Large intestine (tissue), 3 donors: ENCODE results near the gene DNAJC9. TPM values are rescaled to one million over a fixed set of nuclear protein-coding genes. Genes with fewer than 3 reads are reported as not detected.
"Not testable (repeated sequence)": the region's sequence is repeated elsewhere in the genome, so short reads cannot be mapped to it uniquely, and the experiment has no call there.

Experiments used
- DNase-seq, 2 donors: peaks; one replicate each; pipeline versions ENCODE4 v3.0.0 to v3.0.0-alpha.2; 2013
- H3K27ac ChIP-seq: one replicate; pipeline ENCODE4 v1.5.1; 2013; ENCODE audit warnings: low read length
- H3K27me3 ChIP-seq: 2 replicates; pipeline ENCODE4 v1.6.1; 2013; ENCODE audit warnings: low read length; ENCODE audit not compliant: control insufficient read depth, insufficient read depth
- H3K36me3 ChIP-seq: 2 replicates; pipeline ENCODE4 v1.6.1; 2013; ENCODE audit warnings: low read length; ENCODE audit not compliant: control insufficient read depth, insufficient read depth
- H3K4me1 ChIP-seq: one replicate; pipeline ENCODE4 v1.6.1; 2013; ENCODE audit warnings: low read length; ENCODE audit not compliant: control insufficient read depth, insufficient read depth
- H3K4me3 ChIP-seq: one replicate; pipeline ENCODE4 v1.5.1; 2013; ENCODE audit warnings: low read length
- H3K9me3 ChIP-seq: one replicate; pipeline ENCODE4 v1.6.1; 2013; ENCODE audit warnings: mild to moderate bottlenecking, low read depth, low read length, moderate library complexity; ENCODE audit not compliant: control insufficient read depth
- WGBS: methylation state at CpG from one replicate; pipeline ENCODE4 v1.1.5; 2013; ENCODE audit warnings: low lambda C conversion rate; ENCODE audit not compliant: insufficient coverage; 5-methylcytosine and 5-hydroxymethylcytosine counted together
- polyA plus RNA-seq: library from polyadenylated mRNA; unstranded; fragments of 120-200 nt; gene quantifications from one replicate; pipeline ENCODE4 v1.2.1, GENCODE V29; 2013

Gene DNAJC9
- polyA plus RNA-seq, 1 donor = 25.4 TPM

DNA sequence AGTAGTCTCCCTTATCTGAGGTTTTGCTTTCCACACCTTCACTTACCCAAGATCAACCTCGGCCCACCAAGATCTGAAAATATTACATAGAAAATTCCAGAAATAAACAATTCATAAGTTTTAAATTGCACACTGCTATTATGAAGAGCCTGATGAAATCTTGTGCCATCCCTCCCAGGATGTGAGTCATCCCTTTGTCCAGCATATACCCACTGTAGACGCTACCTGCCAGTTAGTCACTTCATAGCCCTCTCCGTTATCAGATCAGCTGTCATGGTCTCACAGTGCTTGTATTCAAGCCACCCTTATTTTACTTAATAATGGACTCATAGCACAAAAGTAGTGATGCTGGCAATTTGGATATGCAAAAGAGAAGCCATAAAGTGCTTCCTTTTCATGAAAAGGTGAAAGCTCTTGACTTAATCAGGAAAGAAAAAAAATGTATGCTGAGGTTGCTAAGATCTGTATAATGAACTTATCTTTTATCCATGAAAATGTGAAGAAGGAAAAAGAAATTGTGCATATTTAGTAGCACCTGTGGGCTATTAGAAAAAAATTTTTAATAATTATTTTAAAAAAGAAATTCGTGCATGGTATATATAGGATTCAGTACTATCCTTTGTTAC is 15.2 kb upstream of the DNAJC9 start:
- H3K27me3 ChIP-seq = no peaks in the 10 kb centered on the region
- no peak overlapping the region for H3K27ac ChIP-seq
- no peaks in the 10 kb centered on the region for H3K36me3 ChIP-seq
- DNase-seq = no peak
- WGBS = 71% methylated on average over 1 of the region's 4 CpGs
- no peaks in the 10 kb centered on the region for H3K4me1 ChIP-seq
- H3K4me3 ChIP-seq = no peak overlapping the region
- H3K9me3 ChIP-seq = peaks cover 3% of the 10 kb centered on the region

- Histone ChIP-seq H3K9me3 (peaks cover 3% of the 10 kb centered on the region), H3K36me3 (no peaks in the 10 kb centered on the region), H3K4me3 (no peak overlapping the region), H3K4me1 (no peaks in the 10 kb centered on the region), H3K27me3 (no peaks in the 10 kb centered on the region), H3K27ac (no peak overlapping the region)
- no peak for DNase-seq
- no CpG with 5 or more reads among the region's 9 CpGs for WGBS
Measured at GRCh38 chr10:73261362-73261995, 14.4 kb upstream of the DNAJC9 start.

DNA sequence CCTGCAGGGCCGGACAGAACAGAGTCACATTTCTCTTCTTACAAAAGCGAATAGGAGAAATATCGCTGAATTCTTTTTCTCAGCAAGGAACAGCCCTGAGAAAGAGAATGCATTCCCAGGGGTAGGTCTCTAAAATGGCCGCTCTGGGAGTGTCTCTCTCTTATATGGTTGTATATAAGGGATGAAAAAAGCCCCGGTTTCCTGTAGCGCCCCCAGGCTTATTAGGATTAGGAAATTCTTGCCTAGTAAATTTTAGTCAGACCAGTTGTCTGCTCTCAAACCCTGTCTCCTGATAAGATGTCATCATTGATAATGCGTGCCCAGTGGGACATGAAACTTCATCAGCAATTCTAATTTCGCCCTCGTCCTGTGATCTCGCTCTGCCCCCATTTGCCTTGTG is 11.6 kb upstream of the DNAJC9 start:
- WGBS = no CpG with 5 or more reads among the region's 10 CpGs
- H3K36me3 ChIP-seq, H3K4me3 ChIP-seq, H3K4me1 ChIP-seq, DNase-seq, H3K27ac ChIP-seq, H3K27me3 ChIP-seq, H3K9me3 ChIP-seq: not testable (repeated sequence)

GRCh38 chr10:73253225-73253555 is 6.1 kb upstream of the DNAJC9 start:
- WGBS = no CpG with 5 or more reads among the region's 4 CpGs
- no peak for DNase-seq
- peaks cover 16% of the 10 kb centered on the region for H3K36me3 ChIP-seq
- H3K4me3 ChIP-seq = peak overlapping the region; percentile 76
- H3K4me1 ChIP-seq = peaks cover 6% of the 10 kb centered on the region
- peak overlapping the region; percentile 97 for H3K27ac ChIP-seq
- H3K9me3 ChIP-seq = no peaks in the 10 kb centered on the region
- H3K27me3 ChIP-seq = no peaks in the 10 kb centered on the region

GRCh38 chr10:73252445-73253224 is 5.6 kb upstream of the DNAJC9 start, which contains the start of gene MRPS16:
MRPS16 (minus strand) TSS chr10:73252644; CDS start chr10:73252482, 162 bp downstream.
- Histone ChIP-seq H3K4me1 (peaks cover 6% of the 10 kb centered on the region), H3K27ac (peak within 1 kb of the TSS; percentile 97), H3K36me3 (peaks cover 16% of the 10 kb centered on the region), H3K27me3 (no peaks in the 10 kb centered on the region), H3K9me3 (no peaks in the 10 kb centered on the region), H3K4me3 (peak within 1 kb of the TSS; percentile 76)
- DNase-seq = peak; percentile 95 to 99
- 5% methylated on average over 3 of the region's 51 CpGs for WGBS

- peaks cover 16% of the 10 kb centered on the region for H3K36me3 ChIP-seq
- no CpG with 5 or more reads among the region's 23 CpGs for WGBS
- peak overlapping the region; percentile 97 for H3K27ac ChIP-seq
- H3K27me3 ChIP-seq = no peaks in the 10 kb centered on the region
- peak in 1 of 2 donors; percentile 24 for DNase-seq
- H3K4me1 ChIP-seq = peaks cover 6% of the 10 kb centered on the region
- H3K9me3 ChIP-seq = no peaks in the 10 kb centered on the region
- peak overlapping the region; percentile 76 for H3K4me3 ChIP-seq
Measured at GRCh38 chr10:73251683-73252444, 4.8 kb upstream of the DNAJC9 start.

DNA sequence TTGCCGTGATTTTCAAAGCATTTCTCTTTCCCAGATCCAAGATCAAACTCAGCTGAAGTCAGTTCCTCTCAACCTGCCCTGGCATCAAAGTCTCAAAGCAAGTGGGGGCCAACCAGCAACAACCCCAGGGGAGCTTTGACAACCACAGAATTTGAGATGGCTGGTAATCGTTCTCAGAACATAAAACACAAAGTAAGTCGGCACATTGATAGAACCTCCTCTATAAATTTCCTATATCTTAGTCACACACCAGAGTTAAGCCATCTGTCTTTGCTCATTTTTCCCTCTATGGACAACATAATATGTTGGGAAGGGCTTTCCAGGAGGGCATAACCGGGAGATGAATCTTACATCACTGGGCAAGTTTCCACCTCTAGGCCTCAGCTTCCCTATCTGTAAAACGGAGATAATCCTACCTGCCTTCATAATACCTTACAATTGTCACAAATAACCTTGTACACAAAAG is 1.2 kb upstream of the DNAJC9 start:
- H3K36me3 ChIP-seq = peaks cover 31% of the 10 kb centered on the region
- no peak overlapping the region for H3K27ac ChIP-seq
- H3K4me3 ChIP-seq = no peak overlapping the region
- no peak for DNase-seq
- WGBS = no CpG with 5 or more reads among the region's 5 CpGs
- H3K27me3 ChIP-seq = no peaks in the 10 kb centered on the region
- H3K4me1 ChIP-seq = peaks cover 8% of the 10 kb centered on the region
- no peaks in the 10 kb centered on the region for H3K9me3 ChIP-seq

GRCh38 chr10:73247509-73248258 is 629 bp upstream of the DNAJC9 start:
- Histone ChIP-seq H3K4me3 (peak overlapping the region; percentile 92), H3K27me3 (no peaks in the 10 kb centered on the region), H3K27ac (peak overlapping the region; percentile 95), H3K9me3 (no peaks in the 10 kb centered on the region), H3K36me3 (peaks cover 33% of the 10 kb centered on the region), H3K4me1 (peaks cover 8% of the 10 kb centered on the region)
- DNase-seq = no peak
- no CpG with 5 or more reads among the region's 4 CpGs for WGBS

- peak overlapping the region; percentile 92 for H3K4me3 ChIP-seq
- no peaks in the 10 kb centered on the region for H3K9me3 ChIP-seq
- H3K27ac ChIP-seq = peak overlapping the region; percentile 95
- H3K36me3 ChIP-seq = peaks cover 33% of the 10 kb centered on the region
- no peaks in the 10 kb centered on the region for H3K27me3 ChIP-seq
- no peak for DNase-seq
- WGBS = 0% methylated on average over 1 of the region's 8 CpGs
- peaks cover 8% of the 10 kb centered on the region for H3K4me1 ChIP-seq
Measured at GRCh38 chr10:73246322-73246645, 771 bp downstream of the DNAJC9 start.
